T1000 (cell line): ENCODE results near the gene F13B.
"Not testable (repeated sequence)": the region's sequence is repeated elsewhere in the genome, so short reads cannot be mapped to it uniquely, and the experiment has no call there.

Experiments
- DNase-seq: peaks from one replicate; lab custom pipeline; 2025; ENCODE audit warnings: mixed read lengths; lab: John Stamatoyannopoulos, UW

F13B gene, protein sequence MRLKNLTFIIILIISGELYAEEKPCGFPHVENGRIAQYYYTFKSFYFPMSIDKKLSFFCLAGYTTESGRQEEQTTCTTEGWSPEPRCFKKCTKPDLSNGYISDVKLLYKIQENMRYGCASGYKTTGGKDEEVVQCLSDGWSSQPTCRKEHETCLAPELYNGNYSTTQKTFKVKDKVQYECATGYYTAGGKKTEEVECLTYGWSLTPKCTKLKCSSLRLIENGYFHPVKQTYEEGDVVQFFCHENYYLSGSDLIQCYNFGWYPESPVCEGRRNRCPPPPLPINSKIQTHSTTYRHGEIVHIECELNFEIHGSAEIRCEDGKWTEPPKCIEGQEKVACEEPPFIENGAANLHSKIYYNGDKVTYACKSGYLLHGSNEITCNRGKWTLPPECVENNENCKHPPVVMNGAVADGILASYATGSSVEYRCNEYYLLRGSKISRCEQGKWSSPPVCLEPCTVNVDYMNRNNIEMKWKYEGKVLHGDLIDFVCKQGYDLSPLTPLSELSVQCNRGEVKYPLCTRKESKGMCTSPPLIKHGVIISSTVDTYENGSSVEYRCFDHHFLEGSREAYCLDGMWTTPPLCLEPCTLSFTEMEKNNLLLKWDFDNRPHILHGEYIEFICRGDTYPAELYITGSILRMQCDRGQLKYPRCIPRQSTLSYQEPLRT

GRCh38 chr1:197066719-197067456 lies at the start of gene F13B:
F13B (minus strand) TSS chr1:197067260; CDS start chr1:197067223, 37 bp downstream.
- DNase-seq: no peak

GRCh38 chr1:197116156-197116555 lies 49.1 kb upstream of the F13B start:
- DNase-seq: no peak

- DNase-seq: no peak
These were observed 39.8 kb upstream of the F13B start for GRCh38 chr1:197106869-197107268.

- no peak for DNase-seq
These were observed 36.2 kb upstream of the F13B start for GRCh38 chr1:197103300-197103699.

DNA sequence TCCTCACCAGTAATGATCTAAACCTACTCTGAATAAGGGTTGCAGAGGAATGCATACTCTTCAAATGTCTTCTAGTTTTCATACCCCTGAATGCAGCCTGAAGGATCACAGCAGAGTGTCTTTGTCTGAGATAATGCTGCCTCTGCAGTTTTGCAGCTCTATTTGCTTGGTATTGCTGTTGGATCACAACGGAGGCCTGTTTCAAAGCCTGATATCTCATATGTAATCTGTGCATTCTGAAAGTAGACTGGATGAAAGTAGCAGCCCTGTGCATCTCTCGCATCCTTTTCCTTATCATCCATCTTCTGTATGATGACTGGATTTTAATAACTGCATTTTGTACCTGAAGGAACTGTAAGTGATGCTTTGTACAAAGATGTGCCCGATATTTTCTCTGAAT lies 34.9 kb upstream of the F13B start:
- no peak for DNase-seq

GRCh38 chr1:197100677-197101076 lies 33.6 kb upstream of the F13B start:
- DNase-seq: no peak

DNA sequence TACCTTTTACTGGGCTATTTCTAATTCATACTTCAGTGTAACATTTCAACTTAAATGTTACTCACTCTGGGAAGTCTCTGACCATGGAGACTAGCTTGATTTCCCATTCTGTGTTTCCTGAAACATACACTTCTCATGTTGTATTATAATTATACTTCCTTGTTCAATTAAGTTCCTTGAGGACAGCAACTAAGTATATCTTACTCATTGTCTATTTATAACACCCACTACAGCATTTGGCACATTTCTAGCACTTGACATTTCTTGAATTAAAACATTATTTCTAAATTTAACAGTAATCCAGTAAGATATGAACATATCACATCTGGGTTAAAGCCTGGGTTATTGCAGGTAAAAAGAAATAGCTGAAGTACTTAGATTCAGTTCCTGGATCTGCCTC lies 32.4 kb upstream of the F13B start:
- DNase-seq: no peak

- DNase-seq: not testable (repeated sequence)
These were observed 29.9 kb upstream of the F13B start for GRCh38 chr1:197096971-197097370.

DNA sequence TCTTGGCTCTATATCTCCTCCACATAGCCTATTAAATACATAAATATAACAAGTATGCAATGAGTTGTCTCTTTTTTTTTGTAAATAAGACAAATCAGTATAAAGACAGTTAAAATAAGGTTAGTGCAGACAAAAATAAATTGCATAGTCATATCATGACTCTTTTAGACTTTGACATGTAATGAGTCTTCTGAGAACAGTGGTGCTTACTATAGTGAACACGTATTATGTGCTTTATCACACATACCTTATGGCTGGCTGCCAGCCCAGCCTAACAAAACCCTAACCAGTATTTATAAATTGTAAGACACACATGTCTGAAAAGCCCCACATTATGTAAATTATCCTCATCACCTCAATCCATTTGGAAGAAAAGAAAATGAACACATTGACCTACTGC lies 29.1 kb upstream of the F13B start:
- DNase-seq: no peak

GRCh38 chr1:197093226-197093885 lies 26.3 kb upstream of the F13B start:
- DNase-seq: no peak

DNA sequence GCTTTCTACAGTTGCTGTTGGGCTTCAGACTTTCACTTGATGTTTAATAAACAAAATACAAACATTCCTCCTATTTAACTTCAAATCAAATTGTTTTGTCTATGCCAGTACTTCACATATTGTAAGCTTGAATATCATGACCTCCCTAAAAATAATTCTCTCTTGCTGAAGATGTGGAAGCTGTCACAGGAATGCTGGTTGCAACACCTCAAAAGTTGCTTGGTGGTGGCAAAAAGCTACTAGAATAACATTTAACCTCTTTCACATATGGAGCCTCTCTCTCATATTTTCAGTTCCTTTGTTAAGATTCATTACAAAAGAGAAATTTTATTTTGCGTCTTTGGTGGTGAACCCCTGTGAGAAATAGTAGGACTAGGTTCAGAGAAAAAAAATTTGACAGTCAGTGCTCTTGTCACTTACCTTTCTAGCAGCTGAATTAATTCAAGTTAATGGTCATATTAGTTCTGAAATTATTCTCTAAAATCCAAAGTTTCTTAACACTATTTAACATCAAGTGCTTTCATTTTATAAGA lies 25.5 kb upstream of the F13B start:
- DNase-seq: no peak

- DNase-seq: no peak
These were observed 16.4 kb upstream of the F13B start for GRCh38 chr1:197083474-197083873.

DNA sequence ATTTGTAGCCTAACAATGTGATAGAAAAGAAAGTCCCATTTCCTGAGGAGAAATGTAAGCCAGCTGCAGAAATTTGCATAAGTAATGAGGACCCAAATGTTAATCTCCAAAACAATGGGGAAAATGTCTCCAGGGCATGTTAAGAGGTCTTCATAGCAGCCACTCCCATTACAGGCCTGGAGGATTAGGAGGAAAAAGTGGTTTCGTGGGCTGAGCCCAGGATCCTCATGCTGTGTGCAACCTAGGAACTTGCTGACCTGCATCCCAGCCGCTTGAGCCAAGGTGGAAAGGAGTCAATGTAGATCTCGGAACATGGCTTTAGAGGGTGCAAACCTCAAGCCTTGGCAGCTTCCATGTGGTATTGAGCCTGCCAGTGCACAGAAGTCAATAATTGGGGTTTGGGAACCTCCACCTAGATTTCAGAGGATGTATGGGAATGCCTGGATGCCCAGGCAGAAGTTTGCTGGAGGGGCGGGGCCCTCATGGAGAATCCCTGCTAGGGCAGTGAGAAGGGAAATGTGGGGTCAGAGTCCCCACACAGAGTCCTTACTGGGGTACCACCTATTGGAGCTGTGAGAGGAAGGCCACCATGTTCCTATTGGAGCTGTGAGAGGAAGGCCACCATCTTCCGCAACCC lies 14.2 kb upstream of the F13B start:
- no peak for DNase-seq

DNA sequence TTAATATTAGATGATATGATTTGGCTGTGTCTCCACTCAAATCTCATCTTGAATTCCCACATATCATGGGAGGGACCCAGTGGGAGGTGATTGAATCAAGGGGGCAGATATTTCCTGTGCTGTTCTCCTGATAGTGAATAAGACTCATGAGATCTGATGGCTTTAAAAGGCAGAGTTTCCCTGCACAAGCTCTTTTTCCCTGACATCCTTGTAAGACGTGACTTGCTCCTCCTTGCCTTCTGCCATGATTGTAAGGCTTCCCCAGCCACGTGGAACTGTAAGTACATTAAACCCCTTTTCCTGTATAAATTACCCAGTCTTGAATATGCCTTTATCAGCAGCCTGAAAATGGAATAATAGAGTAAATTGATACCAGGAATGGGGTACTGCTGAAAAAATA lies 13.3 kb upstream of the F13B start:
- no peak for DNase-seq

DNA sequence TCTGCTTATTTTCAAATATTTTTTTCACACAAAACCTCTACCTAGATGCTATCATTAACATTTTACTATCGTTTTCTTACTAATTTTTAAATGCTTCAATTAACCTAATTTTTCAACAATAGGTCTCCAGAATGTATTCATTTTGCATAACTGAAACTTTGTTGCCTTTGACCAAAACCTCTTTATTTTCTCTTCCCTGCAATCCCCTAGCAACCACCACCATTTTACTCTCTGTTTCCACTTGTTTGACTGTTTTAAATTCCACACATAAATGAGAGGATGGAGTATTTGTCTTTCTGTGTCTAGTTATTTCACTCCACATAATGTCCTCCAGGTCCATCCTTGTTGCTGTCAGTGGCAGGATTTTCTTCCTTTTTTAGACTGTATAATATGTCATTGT lies 9.5 kb upstream of the F13B start:
- DNase-seq: no peak

- DNase-seq: no peak
These were observed 6.9 kb upstream of the F13B start for GRCh38 chr1:197073978-197074377.

DNA sequence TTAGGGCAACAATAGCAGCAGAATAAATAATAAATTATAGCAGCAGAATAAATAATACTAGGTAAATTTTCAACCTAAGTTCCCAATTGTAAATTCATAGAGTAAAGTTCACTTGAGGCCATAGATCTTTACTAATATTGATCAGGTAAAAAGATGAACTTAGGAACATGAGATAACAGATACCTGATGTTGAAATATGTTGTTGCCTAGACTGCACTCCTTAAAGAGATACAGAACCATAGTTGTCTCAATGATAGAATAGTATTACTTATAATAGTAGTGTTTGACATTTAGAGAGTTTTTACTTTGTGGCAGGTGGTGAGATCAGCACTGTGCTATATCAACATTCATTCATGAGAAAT lies 378 bp upstream of the F13B start:
- DNase-seq: no peak

GRCh38 chr1:197066277-197066676 lies 783 bp downstream of the F13B start:
- DNase-seq: no peak

DNA sequence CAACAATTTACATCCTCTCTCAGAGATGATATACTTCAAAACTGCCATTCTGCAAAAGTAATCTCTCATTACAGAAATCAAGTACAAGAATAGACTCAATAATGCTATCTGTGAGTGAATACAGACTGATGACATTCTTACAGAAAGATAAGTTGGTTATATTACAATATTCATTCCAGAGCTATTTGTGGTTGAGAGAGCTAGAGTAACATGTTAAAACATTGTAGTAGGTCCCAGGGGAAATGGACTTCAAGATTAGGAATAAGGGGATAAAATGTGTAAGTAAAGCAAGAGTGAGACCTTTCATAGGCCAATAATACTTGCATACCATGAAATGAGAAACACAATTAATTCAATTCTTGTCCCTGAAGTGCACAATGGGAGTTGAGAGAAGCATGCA lies 1.5 kb downstream of the F13B start:
- DNase-seq: no peak

GRCh38 chr1:197063212-197063611 lies 3.8 kb downstream of the F13B start:
- no peak for DNase-seq

GRCh38 chr1:197062692-197063091 lies 4.4 kb downstream of the F13B start:
- no peak for DNase-seq

GRCh38 chr1:197049100-197049499 lies 18.0 kb downstream of the F13B start:
- no peak for DNase-seq
